ENCODE measurements around the gene NPY5R. TPM values are rescaled to one million over a fixed set of nuclear protein-coding genes. Genes with fewer than 3 reads are reported as not detected.

NPY5R gene
- 0.06 TPM in 1 of 5 replicates, not detected in the others for total RNA-seq (2022; extraction: Qiagen RNA extraction)

DNA sequence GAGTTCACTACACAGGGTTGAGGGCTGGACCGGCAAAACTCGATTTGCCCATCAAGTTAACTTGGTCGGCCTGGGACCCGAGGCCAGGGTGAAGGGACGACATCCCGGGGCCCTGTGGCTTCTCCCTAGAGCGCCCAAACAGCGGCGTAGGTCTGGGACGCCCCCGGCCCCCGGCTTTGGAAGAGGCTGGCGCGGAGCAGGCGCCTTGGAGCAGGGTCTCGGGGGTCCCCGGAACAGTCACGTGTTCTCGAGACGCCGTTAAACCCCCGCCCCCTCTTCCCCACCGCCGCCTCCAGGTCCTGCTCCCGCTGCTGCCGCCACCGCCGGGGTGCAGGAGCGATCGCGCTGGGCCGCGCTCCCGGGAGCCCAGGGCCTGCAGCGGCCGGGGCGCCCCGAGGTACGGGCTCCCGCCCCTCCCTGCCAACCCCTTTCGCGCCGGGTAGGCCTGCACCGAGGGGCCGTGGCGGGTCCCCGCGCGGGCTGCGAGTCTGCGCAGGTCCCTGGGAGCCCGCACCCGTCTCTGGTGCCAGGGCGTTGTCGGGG is at the start of gene NPY5R:
NPY5R (plus strand) TSS at position 289 of the 543 bp plus-strand sequence. CDS start 6,382 bp downstream, outside the sequence.

DNA sequence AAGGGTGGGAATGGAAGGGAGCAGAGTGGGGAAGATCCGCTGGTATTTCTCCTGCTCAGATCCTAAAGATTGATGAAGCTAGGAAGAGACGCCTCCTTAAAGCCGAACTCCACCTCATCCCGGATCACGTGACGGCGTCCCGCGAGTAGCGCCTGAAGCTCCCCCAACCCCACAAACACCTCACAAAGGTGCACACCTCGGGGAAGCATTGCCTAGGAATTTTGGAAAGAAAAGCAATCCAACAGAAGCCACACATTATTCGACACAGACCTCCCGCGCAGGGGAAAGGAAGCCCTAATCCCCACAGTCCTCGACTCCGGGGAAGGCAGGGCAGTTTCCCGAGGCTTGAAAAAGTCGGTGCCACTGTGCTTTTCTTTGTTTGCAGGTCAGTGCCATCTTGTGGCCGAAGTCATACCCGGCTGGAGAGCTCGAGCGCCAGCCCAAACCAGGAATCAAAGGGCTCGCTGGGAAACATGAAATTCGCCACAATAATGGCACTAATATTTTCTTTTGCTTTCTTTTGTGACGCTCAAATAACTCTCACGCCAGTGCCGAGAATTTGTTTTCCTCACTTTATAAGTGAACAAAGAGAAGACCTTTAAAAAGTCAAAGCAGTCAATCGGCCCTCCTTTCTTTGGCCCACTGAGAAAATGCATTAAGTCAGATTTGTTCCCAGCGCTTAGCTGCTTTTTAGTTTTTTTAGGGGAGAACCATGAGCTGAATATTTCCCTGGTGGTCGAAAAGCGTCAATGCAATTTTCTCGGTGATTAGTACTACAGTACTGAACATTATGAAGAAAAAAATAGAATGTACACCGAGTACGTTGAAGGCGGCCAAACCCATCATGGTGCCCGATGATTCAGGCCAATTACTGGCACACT is 10.9 kb upstream of the NPY5R start, which contains the start of gene NPY1R:
NPY1R (minus strand) TSS at position 71 of the 881 bp plus-strand sequence. CDS start 6,042 bp downstream, outside the sequence.

Other genes with a start within 250 kb of the NPY5R start
- 13.2 to 14.1 TPM (median 13.9 TPM) in 5 replicates for gene NAF1, start 177.0 kb upstream of the NPY5R start, total RNA-seq (2022; extraction: Qiagen RNA extraction)
- gene NPY1R, start 11.3 kb upstream of the NPY5R start, total RNA-seq (2022; extraction: Qiagen RNA extraction), result 0.06 to 0.18 TPM (median 0.10 TPM) in 5 replicates
- gene TKTL2, start 129.9 kb downstream of the NPY5R start, total RNA-seq (2022; extraction: Qiagen RNA extraction), result not detected in 5 replicates
- gene TMA16, start 150.8 kb downstream of the NPY5R start, total RNA-seq (2022; extraction: Qiagen RNA extraction), result 18.1 to 33.4 TPM (median 20.8 TPM) in 5 replicates